Neuronal stem cell (in vitro differentiated cells): ENCODE results near the gene TMEM179B.

Experiments
- DNase-seq: peaks from one replicate; pipeline ENCODE4 v3.0.0-alpha.2; 2013; ENCODE audit warnings: low spot score
- H2AFZ ChIP-seq: one replicate; pipeline ENCODE4 v1.6.1; 2013; ENCODE audit warnings: mild to moderate bottlenecking, low read length, inconsistent platforms
- H2AK5ac ChIP-seq: 2 replicates; pipeline ENCODE4 v1.6.1; 2013; ENCODE audit warnings: low read depth, mild to moderate bottlenecking, inconsistent platforms, low read length, moderate library complexity, mixed read lengths
- H2BK120ac ChIP-seq: 2 replicates; pipeline ENCODE4 v1.6.1; 2013; ENCODE audit warnings: low read depth, mild to moderate bottlenecking, inconsistent platforms, low read length, moderate library complexity, mixed read lengths
- H2BK12ac ChIP-seq: one replicate; pipeline ENCODE4 v1.6.1; 2013; ENCODE audit warnings: low read length, inconsistent platforms
- H2BK15ac ChIP-seq: 2 replicates; pipeline ENCODE4 v1.6.1; 2013; ENCODE audit warnings: mild to moderate bottlenecking, low read length, inconsistent platforms, mixed read lengths
- H2BK5ac ChIP-seq: one replicate; pipeline ENCODE4 v1.6.1; 2013; ENCODE audit warnings: inconsistent platforms, mild to moderate bottlenecking, low read length, moderate library complexity
- H3K14ac ChIP-seq: one replicate; pipeline ENCODE4 v1.6.1; 2013; ENCODE audit warnings: low read length, inconsistent platforms
- H3K18ac ChIP-seq: 2 replicates; pipeline ENCODE4 v1.6.1; 2013; ENCODE audit warnings: low read length, inconsistent platforms
- H3K23ac ChIP-seq: 2 replicates; pipeline ENCODE4 v1.6.1; 2013; ENCODE audit warnings: low read depth, mild to moderate bottlenecking, mixed read lengths, low read length, inconsistent platforms; ENCODE audit not compliant: poor library complexity
- H3K27ac ChIP-seq: replicated peaks from 3 replicates; pipeline ENCODE4 v1.5.1; 2013; ENCODE audit warnings: low read length, inconsistent platforms
- H3K27me3 ChIP-seq, 3 experiments: 2 replicates each; pipeline ENCODE4 v1.6.1; 2013; ENCODE audit warnings: low read length in 3 of 3, mild to moderate bottlenecking in 2 of 3, inconsistent platforms in 1 of 3, low read depth in 1 of 3, mixed read lengths in 1 of 3, moderate library complexity in 1 of 3; ENCODE audit not compliant: control insufficient read depth in 3 of 3, insufficient read depth in 3 of 3
- H3K36me3 ChIP-seq, 2 donors: replicated peaks in 1 of 2; 2 replicates each; pipeline ENCODE4 v1.6.1; 2013; ENCODE audit warnings: low read length in 2 of 2; ENCODE audit not compliant: control insufficient read depth in 2 of 2, insufficient read depth in 2 of 2
- H3K4ac ChIP-seq: 2 replicates; pipeline ENCODE4 v1.6.1; 2013; ENCODE audit warnings: inconsistent platforms, mild to moderate bottlenecking, low read length, moderate library complexity
- H3K4me1 ChIP-seq, 2 donors: 1 replicate in 1 of 2; 2 replicates in 1 of 2; pipeline ENCODE4 v1.6.1; 2013; ENCODE audit warnings: low read length in 2 of 2, low read depth in 1 of 2; ENCODE audit not compliant: control insufficient read depth in 2 of 2, insufficient read depth in 1 of 2
- H3K4me2 ChIP-seq: one replicate; pipeline ENCODE4 v1.6.1; 2013; ENCODE audit warnings: mild to moderate bottlenecking, low read length, inconsistent platforms; ENCODE audit not compliant: insufficient read depth, poor library complexity, severe bottlenecking
- H3K4me3 ChIP-seq, 2 donors: 2 replicates each; pipeline ENCODE4 v1.5.1; 2013; ENCODE audit warnings: low read length in 2 of 2, mild to moderate bottlenecking in 2 of 2, inconsistent platforms in 1 of 2, moderate library complexity in 1 of 2
- H3K79me1 ChIP-seq: one replicate; pipeline ENCODE4 v1.6.1; 2013; ENCODE audit warnings: low read depth, mild to moderate bottlenecking, inconsistent platforms, low read length, moderate library complexity
- H3K9ac ChIP-seq: one replicate; pipeline ENCODE4 v1.6.1; 2013; ENCODE audit warnings: mild to moderate bottlenecking, low read depth, low read length, inconsistent platforms; ENCODE audit not compliant: poor library complexity
- H3K9me3 ChIP-seq, 2 donors: replicated peaks in 1 of 2; 2 replicates each; pipeline versions ENCODE3 to v1.6.1; 2013; ENCODE audit warnings: low read length in 2 of 2, mild to moderate bottlenecking in 2 of 2, inconsistent platforms in 1 of 2, low read depth in 1 of 2, mixed read lengths in 1 of 2, moderate library complexity in 1 of 2; ENCODE audit not compliant: control insufficient read depth in 2 of 2, insufficient read depth in 1 of 2
- H4K8ac ChIP-seq: one replicate; pipeline ENCODE4 v1.6.1; 2013; ENCODE audit warnings: low read depth, mild to moderate bottlenecking, inconsistent platforms, low read length, moderate library complexity
- H4K91ac ChIP-seq: one replicate; pipeline ENCODE4 v1.6.1; 2013; ENCODE audit warnings: low read length, low read depth, mild to moderate bottlenecking, inconsistent platforms; ENCODE audit not compliant: poor library complexity
- WGBS, 2 donors: extraction: QIAGEN DNeasy Blood & Tissue Kit; methylation state at CpG; one replicate each; pipeline ENCODE4 v1.1.7; 2013; ENCODE audit warnings: missing lambda C conversion rate in 2 of 2, mixed read lengths in 1 of 2; ENCODE audit not compliant: insufficient read length in 2 of 2, insufficient replicate concordance in 1 of 2; ENCODE audit errors: extremely low coverage in 2 of 2; 5-methylcytosine and 5-hydroxymethylcytosine counted together

The TMEM179B gene

GRCh38 chr11:62789576-62789975 lies 2.4 kb downstream of the TMEM179B start:
- H4K8ac ChIP-seq = no peak overlapping the region
- no peak overlapping the region for H3K4ac ChIP-seq
- H3K36me3 ChIP-seq = peaks cover 22 to 80% of the 10 kb centered on the region in 2 donors
- DNase-seq = no peak
- no peak overlapping the region for H3K14ac ChIP-seq
- peaks cover 4% of the 10 kb centered on the region for H3K79me1 ChIP-seq
- no peak overlapping the region for H3K9ac ChIP-seq
- H2BK15ac ChIP-seq = no peak overlapping the region
- peak overlapping the region in 1 of 2 donors; percentile 4 for H3K4me3 ChIP-seq
- H2BK12ac ChIP-seq = no peak overlapping the region
- H2BK5ac ChIP-seq = no peak overlapping the region
- no peak overlapping the region for H3K27ac ChIP-seq
- no peak overlapping the region for H3K4me2 ChIP-seq
- no peak overlapping the region for H3K23ac ChIP-seq
- no peaks in the 10 kb centered on the region for H3K9me3 ChIP-seq
- H3K4me1 ChIP-seq = peaks cover 8 to 12% of the 10 kb centered on the region in 2 donors
- no peak overlapping the region for H2AK5ac ChIP-seq
- H2BK120ac ChIP-seq = no peak overlapping the region
- no peak overlapping the region for H3K18ac ChIP-seq
- H2AFZ ChIP-seq = no peak overlapping the region
- no peaks in the 10 kb centered on the region for H3K27me3 ChIP-seq
- no CpG with 5 or more reads among the region's 3 CpGs for WGBS, 2 donors
- H4K91ac ChIP-seq = no peak overlapping the region

- Histone ChIP-seq H2AK5ac (peak within 1 kb of the TSS; percentile 77), H3K23ac (peak within 1 kb of the TSS; percentile 94), H3K79me1 (peaks cover 4% of the 10 kb centered on the region), H4K8ac (no peak within 1 kb of the TSS), H3K4me1 (peaks cover 5 to 12% of the 10 kb centered on the region in 2 donors), H3K36me3 (peaks cover 35 to 83% of the 10 kb centered on the region in 2 donors), H2BK12ac (peak within 1 kb of the TSS; percentile 33), H4K91ac (peak within 1 kb of the TSS; percentile 90), H3K18ac (peak within 1 kb of the TSS; percentile 97), H3K4me3 (peak within 1 kb of the TSS; percentile 88 to 91), H2AFZ (peak within 1 kb of the TSS; percentile 88), H2BK15ac (no peak within 1 kb of the TSS), H3K27me3 (no peaks in the 10 kb centered on the region), H3K9ac (peak within 1 kb of the TSS; percentile 97), H3K4me2 (peak within 1 kb of the TSS; percentile 89), H3K4ac (no peak within 1 kb of the TSS), H3K9me3 (no peaks in the 10 kb centered on the region), H3K27ac (peak within 1 kb of the TSS; percentile 55), H2BK120ac (no peak within 1 kb of the TSS), H3K14ac (peak within 1 kb of the TSS; percentile 73), H2BK5ac (no peak within 1 kb of the TSS)
- WGBS, 2 donors = no CpG with 5 or more reads among the region's 58 CpGs
- DNase-seq = peak; percentile 66
Observed at GRCh38 chr11:62791501-62792201, 4.4 kb downstream of the TMEM179B start, which contains the start of gene TMEM223. TMEM223 (minus strand) TSS chr11:62792006; CDS start chr11:62791994, 12 bp downstream.

GRCh38 chr11:62792202-62792575 lies 5.0 kb downstream of the TMEM179B start:
- H2BK5ac ChIP-seq = no peak overlapping the region
- no peak overlapping the region for H3K4ac ChIP-seq
- WGBS, 2 donors = no CpG with 5 or more reads among the region's 11 CpGs
- H3K27me3 ChIP-seq = no peaks in the 10 kb centered on the region
- H4K8ac ChIP-seq = no peak overlapping the region
- H3K4me3 ChIP-seq = peak overlapping the region in 1 of 2 donors; percentile 91
- peaks cover 5 to 10% of the 10 kb centered on the region in 2 donors for H3K4me1 ChIP-seq
- no peak overlapping the region for H4K91ac ChIP-seq
- no peak overlapping the region for H3K14ac ChIP-seq
- H3K27ac ChIP-seq = peak overlapping the region; percentile 25
- H3K9me3 ChIP-seq = no peaks in the 10 kb centered on the region
- no peak overlapping the region for H2BK12ac ChIP-seq
- peak overlapping the region; percentile 28 for H2AK5ac ChIP-seq
- H3K4me2 ChIP-seq = no peak overlapping the region
- peak overlapping the region; percentile 17 for H3K9ac ChIP-seq
- H3K36me3 ChIP-seq = peaks cover 37 to 89% of the 10 kb centered on the region in 2 donors
- H2BK120ac ChIP-seq = no peak overlapping the region
- peak overlapping the region; percentile 88 for H2AFZ ChIP-seq
- no peak overlapping the region for H3K18ac ChIP-seq
- H3K79me1 ChIP-seq = peaks cover 4% of the 10 kb centered on the region
- H2BK15ac ChIP-seq = no peak overlapping the region
- H3K23ac ChIP-seq = peak overlapping the region; percentile 68
- DNase-seq = no peak

- peaks cover 44 to 95% of the 10 kb centered on the region in 2 donors for H3K36me3 ChIP-seq
- H2BK120ac ChIP-seq = no peak overlapping the region
- H3K27ac ChIP-seq = no peak overlapping the region
- no peak overlapping the region for H2BK12ac ChIP-seq
- H2BK5ac ChIP-seq = no peak overlapping the region
- H2AK5ac ChIP-seq = no peak overlapping the region
- no peak overlapping the region for H4K91ac ChIP-seq
- H3K18ac ChIP-seq = no peak overlapping the region
- no peak overlapping the region for H2BK15ac ChIP-seq
- H3K14ac ChIP-seq = no peak overlapping the region
- H3K9me3 ChIP-seq = no peaks in the 10 kb centered on the region
- H3K4ac ChIP-seq = no peak overlapping the region
- H3K9ac ChIP-seq = no peak overlapping the region
- no peak overlapping the region for H2AFZ ChIP-seq
- no peak overlapping the region for H3K4me3 ChIP-seq
- no peaks in the 10 kb centered on the region for H3K27me3 ChIP-seq
- DNase-seq = no peak
- WGBS, 2 donors = no CpG with 5 or more reads among the region's 8 CpGs
- peaks cover 5 to 7% of the 10 kb centered on the region in 2 donors for H3K4me1 ChIP-seq
- no peak overlapping the region for H3K4me2 ChIP-seq
- no peak overlapping the region for H3K23ac ChIP-seq
- peaks cover 4% of the 10 kb centered on the region for H3K79me1 ChIP-seq
- no peak overlapping the region for H4K8ac ChIP-seq
Observed at GRCh38 chr11:62794201-62794775, 7.1 kb downstream of the TMEM179B start.
